HG02884 (cell line): Measurements from ENCODE around the gene GABRB1.

Experiments
- ATAC-seq: cut with Tn5 transposase; IDR thresholded peaks from one replicate; pipeline ENCODE4 v1.9.1; 2021; ENCODE audit warnings: mild to moderate bottlenecking, moderate library complexity; ENCODE audit not compliant: unreplicated experiment

The GABRB1 gene

DNA sequence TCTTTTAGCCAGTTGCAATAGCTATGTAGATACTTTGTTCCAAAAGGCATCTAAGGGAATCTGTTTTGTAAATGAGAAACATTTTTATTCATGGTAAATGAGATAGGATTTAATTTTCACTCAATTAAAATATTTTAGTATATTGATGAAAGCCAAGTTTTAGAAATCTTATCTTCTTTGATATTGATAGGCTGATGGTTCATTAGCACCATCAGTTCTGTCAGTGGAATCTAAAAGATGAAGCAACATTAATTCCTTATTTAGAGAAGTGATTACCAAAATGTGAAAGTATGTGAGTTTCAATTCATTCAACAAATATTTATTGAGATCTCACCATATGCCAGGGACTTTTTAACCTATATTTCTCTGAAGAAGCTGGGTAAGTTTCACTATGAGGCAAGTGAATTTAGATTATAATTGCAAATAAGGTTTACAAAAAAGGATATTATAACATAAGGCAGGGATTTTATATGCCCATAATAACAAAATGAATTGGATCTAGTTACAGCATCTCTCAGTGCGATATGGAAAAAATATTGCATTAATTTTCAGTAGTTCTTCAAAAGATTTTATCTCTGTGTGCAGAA is 79.3 kb downstream of the GABRB1 start:
- ATAC-seq, result no peak

DNA sequence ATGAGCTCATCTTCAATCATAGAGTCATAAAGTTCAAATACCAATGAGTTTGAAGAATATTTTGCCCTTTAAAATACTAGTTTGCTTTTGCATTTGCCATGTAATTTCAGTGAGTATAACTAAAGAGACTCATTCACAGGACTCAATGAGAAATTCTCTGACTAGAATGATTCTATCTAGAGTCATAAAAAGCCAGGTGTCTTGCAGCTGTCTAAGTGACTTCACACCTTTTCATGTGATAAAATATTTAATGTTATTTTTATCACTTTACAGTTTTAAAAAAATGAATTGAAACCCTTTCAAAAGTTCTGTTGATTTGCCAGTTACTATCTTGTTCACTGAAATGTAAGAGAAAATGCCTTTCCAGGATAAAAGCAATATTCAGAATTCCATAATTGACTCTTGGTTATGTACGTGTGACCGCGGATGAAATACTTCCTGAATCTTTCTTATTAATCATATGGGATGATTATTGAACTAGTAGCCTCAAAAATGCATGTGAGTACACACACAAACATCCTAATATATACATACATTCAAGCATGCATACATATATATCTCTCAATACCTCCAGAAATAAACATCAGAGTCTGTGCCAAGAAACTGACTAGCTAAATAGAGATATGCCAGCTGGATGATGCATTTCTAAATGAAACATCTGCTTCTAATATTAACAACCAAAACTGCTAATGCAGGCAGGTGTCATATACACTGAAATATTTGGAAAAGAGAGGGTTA is 87.0 kb downstream of the GABRB1 start:
- no peak for ATAC-seq

DNA sequence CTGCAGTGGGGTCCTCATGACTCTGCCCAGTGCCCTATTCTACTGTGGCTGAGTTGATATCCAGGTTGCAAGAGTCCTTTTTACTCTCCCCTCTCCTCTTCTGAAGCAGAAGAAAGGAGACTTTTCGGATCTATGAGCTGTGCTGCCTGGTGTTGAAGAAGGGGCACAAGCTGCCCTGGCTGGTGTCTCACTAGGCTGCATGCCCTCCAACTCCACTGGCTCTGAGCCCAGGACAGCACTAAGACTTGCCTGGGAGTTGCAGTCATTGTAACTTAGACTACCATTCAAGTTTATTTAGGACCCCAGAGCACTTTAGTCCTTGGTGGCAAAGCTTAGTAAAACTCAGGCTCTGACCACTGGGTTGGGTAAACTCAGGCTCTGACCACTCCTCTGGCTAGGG is 89.4 kb downstream of the GABRB1 start:
- no peak for ATAC-seq

DNA sequence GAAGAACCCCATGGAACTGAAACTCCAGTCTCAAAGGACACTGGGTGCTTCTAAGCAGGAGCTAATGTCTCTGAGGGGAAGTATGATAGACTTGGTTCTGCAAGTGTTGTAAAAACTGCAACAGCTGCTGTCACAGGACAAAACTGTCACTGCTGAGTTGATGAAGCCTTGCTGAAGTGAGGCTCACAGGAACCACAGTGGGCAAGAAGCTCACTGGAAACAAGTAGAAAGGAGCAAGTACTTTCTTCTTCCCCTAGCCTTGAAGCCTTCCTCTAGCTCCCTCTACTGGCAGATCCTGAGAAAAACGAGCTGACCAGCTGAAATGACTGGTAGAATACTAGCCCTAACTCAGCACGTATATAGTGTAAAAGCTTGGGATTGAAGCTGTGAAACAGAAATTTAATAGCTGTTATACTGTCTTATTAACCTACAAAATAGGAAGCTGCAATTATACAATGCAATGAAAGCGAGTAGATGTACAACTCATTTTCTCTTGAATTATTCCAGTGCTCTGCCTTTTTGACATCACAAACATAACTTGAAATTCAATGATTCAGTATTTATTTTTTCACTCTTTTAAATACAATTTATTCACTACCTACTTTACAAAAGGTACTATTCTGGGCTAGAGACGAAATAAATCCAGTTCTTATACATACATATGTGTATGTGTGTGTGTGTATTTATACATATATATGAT is 91.4 kb downstream of the GABRB1 start:
- ATAC-seq, result peak; percentile 98

DNA sequence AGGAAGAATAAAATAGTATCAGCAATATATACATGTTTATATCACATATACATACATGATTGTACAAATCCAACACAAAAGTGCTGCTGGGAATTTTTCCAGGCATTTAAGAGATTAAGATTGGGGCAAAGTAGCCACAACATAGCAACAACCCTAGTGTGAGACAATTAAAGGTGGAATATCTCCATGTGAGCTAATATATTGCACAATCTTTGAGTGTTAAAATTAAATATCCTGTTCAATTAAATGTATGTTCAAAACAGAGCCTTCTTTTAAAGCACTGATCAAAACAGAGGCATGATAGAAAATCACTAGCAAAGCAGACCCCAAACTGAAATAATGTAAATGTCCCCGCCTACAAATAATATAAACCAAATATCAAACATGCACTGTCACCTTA is 97.6 kb downstream of the GABRB1 start:
- no peak for ATAC-seq

DNA sequence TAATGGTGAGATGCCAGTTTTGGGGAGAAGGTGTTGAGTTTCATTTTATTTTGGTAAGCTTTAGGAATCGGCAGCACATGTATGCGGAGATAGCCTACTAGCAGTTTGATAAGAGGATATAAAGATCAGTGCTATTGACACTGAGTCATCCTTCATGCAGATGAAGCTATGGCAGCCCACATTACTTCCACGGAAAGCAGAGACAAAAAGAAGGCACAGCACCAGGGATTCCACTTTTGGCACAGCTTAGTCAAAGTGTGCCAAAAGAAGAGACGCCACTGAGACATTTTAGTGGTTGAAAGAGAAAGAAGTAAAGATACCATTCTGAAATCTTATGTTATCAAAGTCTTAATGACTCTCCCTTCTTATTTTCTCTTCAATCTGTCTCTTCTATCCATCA is 103.8 kb downstream of the GABRB1 start:
- ATAC-seq, result no peak

DNA sequence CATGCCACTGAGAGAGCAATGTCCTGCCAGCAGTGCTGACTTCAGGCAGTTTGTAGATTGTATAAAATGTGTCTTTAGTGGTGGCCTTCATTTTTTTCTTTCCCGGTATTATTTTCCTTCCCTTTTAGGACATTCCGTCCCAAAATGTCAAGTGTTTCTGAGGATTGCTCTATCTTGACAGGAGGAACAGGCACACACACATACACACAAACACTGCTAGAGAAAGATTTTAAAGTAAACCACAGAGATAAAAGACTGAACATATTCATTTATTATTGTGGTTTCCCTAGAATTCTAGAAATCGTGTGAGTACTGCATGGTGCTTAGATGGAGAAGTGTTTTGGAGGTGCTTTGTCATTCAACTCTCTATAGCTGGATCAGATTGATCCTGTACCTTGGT is 111.9 kb downstream of the GABRB1 start:
- no peak for ATAC-seq

DNA sequence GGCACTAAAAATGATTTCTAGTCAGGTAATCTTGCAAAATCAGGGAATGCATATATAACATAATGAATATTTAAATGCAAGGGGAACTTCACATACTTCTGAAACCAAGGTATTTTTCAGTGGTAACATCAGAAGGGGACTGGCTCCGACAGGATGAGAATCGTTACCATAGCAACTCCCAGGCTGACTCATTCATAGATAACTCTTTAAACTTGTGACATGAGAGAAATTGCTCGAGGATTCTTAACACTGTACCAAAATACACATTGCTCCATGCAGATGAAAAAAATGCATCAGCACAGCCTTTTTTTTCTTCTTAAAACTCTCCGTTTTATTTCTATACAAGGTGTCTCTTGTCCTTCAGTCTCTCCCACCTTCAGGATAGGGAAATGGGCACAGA is 114.3 kb downstream of the GABRB1 start:
- peak; percentile 99 for ATAC-seq

DNA sequence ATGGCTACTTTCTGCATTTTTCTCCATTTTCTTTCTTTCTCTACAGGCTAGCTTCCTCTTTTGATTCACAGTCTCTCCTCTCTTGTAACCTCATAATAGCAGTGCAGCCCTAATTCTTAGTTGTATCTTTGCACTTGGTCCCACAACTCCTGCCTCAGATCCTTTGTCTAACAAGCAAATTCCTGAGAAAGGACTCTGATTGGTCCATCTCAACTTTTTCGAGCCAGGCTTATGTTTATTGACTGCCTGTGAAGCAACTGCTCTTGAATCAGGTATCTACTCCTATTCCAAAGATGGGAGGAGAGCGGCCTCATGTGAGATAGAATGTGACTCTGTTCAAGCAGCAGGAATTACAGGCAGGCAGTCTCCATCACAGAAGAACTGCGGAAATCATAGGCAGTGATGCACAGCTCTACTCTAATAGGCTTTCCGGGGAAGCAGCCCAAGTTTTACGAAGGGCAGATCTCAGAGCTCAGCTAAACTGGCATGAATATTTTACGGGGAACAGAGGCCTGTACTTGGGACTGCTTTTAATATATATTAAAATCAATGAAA is 123.5 kb downstream of the GABRB1 start:
- no peak for ATAC-seq

DNA sequence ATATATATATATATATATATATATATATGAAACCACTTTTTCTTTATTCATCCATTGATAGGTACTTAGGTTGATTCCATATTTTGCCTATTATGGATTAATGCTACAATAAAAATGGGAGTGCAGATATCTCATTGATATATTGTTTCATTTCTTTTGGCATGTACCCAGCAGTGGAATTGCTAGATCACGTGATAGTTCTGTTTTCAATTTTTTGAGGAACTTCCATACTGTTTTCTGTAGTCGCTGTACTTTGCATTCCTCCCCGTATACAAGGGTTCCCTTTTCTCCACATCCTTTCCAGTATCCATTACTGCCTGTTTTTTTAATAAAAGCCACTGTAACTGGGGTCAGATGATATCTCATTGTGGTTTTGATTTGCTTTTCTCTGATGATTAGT is 124.6 kb downstream of the GABRB1 start:
- no peak for ATAC-seq

DNA sequence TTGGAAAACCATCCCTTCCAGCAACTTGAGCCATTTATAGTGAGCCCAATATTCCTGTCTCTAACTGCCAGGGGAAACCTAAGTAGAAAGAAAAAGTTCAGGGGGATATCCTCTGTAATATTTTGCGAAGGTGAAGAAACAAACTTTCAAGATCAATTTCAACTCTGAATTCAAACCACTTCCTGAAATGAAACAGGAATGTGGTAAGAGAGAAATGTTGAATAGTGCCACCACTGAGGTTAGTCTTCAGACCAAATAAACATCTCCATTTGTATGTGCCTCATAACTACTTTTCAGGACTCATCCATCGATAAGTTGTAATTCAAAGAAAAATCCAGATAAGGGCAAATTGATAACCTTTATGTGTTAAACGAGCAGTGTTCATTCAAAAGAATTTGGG is 128.7 kb downstream of the GABRB1 start:
- ATAC-seq, result no peak

DNA sequence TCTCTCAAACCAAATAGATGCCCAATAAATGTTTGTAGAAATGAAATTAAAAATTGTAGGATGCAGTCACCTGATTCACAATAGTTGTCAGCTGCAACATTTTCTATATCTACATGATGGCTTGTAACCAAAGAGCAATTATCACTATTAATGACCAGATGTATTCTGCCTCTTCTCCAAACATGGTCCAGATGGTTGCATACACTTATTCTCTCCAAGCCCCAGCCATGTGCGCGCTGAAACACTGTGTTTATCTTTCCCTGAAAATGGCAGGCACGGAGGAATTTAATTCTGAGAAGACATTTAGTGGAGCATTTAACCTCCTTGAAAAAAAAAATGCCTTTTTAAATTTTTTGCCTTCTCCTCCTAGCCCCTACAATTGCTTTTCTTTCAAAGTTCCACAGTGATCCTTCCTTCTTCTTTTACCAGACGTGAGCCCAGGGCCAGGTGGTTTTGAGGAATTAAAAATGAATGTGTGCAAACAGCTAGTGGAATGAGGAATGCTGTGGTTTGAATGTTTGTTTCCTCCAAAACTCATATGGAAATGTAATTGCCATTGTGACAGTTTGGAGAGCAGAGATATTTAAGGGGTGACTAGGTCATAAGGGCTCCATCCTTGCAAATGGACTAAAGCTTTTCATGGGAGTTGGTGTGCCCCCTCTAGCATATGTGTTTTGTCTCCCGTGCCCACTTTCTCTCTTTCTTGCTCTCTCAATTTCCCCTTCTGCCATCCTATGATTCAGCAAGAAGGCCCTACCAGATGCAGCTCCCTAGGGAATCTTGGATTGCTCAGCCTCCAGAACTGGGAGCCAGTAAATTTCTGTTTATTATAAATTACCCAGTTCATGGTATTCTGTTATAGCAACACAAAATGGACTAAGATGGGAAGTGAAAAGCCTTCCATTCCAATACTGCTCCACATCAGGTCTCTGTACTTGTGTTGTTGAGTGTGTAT is 136.0 kb downstream of the GABRB1 start:
- ATAC-seq, result no peak

DNA sequence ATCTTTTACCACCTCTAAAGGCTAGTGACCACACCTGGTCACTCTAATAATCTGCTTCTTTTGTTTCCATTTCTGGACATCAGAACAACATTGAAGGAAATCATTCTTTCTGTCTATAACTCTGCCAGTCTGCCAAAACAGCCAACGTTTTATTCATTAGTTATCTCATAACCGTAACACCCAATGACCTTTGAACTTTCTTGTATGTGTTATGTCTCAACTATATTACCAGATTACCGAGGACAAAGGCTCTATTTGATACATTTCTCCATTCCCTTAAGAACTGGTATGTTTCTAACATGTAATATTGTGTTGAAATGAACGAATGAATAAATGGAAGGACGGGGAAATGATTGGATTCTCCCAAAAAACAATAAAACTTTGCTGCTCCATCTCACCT is 152.7 kb downstream of the GABRB1 start:
- no peak for ATAC-seq

DNA sequence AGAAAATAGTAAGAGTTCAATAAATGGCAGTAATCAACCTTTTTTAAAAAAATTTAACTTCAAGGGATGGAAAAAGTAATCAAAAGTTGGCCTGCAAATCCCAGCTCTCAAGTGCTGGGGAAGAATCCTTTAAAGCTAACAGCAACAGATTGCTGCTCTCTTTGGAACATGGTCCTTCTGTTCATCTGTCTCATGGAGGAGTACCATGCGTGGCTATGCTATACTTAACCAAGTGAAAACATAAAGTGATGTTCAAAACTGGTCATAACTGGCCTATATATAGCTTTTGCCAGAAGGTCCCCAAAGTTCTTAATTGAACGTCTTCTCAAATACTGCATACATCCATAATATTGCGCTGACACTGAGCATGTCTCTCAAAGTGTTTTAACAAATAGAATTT is 154.4 kb downstream of the GABRB1 start:
- no peak for ATAC-seq

DNA sequence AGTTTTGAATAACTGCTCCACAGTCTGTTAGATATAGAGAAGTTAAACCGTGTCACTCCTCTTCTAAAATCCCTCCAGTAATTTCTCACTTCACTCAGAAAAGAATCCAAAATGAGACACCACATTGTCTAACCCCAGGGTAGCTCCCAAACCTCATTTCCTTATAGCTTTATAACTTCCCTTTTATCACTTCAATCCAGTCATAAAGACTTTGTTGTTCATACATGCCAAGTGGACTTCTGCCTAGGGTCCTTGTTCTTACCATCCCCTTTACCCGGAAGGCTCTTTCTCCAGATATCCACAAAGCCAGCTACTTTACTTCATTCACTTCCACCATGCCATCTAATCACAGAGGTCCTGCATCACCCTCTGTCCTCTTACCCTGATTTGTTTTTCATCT is 156.2 kb downstream of the GABRB1 start:
- ATAC-seq, result no peak

DNA sequence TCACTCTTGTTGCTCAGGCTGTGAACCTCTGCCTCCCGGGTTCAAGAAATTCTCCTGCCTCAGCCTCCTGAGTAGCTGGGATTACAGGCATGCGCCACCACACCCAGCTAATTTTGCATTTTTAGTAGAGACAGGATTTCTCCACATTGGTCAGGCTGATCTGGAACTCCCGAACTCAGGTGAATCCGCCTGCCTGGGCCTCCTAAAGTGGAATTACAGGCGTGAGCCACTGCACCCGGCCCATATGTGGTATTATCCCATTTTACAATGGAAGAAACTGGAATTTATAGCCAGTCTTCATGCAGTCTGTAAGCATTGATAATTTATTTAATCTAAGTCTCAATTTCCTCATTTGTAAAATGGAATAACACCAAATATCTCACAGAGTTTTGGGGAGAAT is 161.8 kb downstream of the GABRB1 start:
- no peak for ATAC-seq

DNA sequence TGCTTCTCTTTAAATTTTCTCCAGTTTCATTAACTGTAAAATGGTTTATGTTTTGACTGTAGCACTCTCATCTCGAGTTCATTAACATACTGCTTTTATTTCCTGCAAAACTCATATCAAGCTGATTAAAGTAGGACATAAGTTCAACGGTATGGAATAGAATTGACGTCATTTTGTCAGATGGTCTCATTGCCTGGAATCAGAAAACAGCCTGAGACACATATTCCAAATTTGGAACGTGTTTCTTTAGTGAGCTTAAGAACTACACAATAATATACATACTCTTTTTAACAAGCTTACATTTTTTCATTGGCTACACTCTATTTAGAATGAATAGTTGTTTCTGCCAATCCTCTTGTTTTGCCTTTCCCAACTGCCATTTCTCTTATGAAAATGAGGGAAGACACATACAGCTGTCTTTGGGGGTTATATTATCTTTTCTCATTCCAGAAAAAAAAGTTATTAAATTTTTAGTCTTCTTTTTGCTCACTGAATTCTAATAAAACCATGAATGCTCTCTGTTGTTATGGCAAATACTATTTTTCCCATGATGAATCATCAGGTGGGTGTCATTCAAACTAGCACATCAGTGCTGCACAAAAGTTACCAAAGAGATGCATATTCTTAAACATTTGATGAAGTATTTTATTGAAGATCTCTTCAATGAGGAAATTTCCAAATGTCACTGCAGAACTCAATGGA is 162.8 kb downstream of the GABRB1 start:
- no peak for ATAC-seq

DNA sequence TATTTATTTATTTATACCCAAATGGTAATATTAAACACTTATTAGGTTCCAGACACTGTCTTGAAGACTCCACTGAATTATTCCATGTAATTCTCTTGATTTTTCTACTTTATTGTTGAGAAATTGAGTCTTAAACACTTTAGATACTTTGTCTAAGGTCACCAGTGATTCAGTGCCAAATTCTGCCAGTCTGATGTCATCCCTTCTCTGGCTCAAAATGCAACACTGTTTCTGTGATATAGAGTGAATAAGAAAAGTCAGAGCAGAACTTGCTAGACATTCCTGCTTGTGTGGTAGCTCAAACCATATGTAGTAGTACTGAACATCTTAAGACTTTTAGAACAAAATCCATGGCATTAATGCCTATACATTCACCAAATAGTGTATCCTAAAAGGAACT is 164.3 kb downstream of the GABRB1 start:
- no peak for ATAC-seq

DNA sequence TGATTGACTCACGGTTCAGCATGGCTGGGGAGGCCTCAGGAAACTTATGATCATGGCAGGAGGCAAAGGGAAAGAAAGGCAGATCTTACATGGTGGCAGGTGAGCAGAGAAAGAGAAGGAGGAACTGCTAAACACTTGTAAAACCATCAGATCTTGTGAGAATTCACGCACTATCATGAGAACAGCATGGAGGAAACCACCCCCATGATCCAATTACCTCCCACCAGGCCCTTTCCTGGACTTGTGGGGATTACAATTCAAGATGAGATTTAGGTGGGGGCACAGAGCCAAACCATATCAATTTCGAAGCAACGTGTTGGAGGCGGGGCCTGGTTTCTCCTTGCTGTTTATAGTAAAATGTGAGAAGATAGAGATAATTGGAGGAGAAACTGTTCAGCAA is 167.4 kb downstream of the GABRB1 start:
- ATAC-seq, result no peak

DNA sequence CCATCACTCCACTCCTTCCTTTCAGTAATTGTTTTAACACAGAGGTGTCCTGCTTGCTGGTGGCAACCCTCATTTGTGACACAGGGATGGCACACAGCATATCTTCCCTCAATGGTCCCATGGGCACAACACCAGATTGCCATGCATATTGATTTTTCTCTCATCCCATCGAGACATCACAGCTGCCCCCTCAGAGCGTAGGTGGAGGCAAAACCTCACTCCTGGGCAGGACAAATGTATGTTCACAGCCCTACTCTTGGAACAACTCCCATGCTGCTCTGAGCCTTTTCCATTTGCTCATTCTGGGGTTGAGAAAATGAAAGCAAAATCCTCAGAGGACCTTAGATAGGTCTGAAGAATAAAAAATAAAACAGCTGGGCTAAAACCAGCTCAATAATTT is 172.2 kb downstream of the GABRB1 start:
- no peak for ATAC-seq
